Activated T-cell treated with anti-CD3 and anti-CD28 coated beads, Interleukin-2, amount 50 U/mL, for 1 hour (primary cell): ENCODE measurements around the gene CDH22.

Experiments used
- DNase-seq: peaks from one replicate; pipeline ENCODE4 v3.0.0-alpha.2; 2020

Gene CDH22

GRCh38 chr20:46160661-46161060 lies 147.6 kb downstream of the CDH22 start:
- no peak for DNase-seq

GRCh38 chr20:46159101-46159897 lies 149.0 kb downstream of the CDH22 start:
- DNase-seq, result no peak

- no peak for DNase-seq
Measured at GRCh38 chr20:46158476-46158987, 149.8 kb downstream of the CDH22 start.

GRCh38 chr20:46157625-46158024 lies 150.7 kb downstream of the CDH22 start:
- no peak for DNase-seq

GRCh38 chr20:46157076-46157592 lies 151.2 kb downstream of the CDH22 start:
- no peak for DNase-seq

- no peak for DNase-seq
Measured at GRCh38 chr20:46156065-46156464, 152.2 kb downstream of the CDH22 start.

- no peak for DNase-seq
Measured at GRCh38 chr20:46154796-46155195, 153.5 kb downstream of the CDH22 start.

GRCh38 chr20:46154305-46154704 lies 154.0 kb downstream of the CDH22 start:
- DNase-seq, result no peak

- no peak for DNase-seq
Measured at GRCh38 chr20:46152824-46153586, 155.3 kb downstream of the CDH22 start.

- DNase-seq, result no peak
Measured at GRCh38 chr20:46151936-46152335, 156.4 kb downstream of the CDH22 start.

- no peak for DNase-seq
Measured at GRCh38 chr20:46150943-46151342, 157.4 kb downstream of the CDH22 start.

GRCh38 chr20:46148313-46149208 lies 159.7 kb downstream of the CDH22 start:
- DNase-seq, result no peak

GRCh38 chr20:46145713-46146112 lies 162.6 kb downstream of the CDH22 start:
- DNase-seq, result no peak

- no peak for DNase-seq
Measured at GRCh38 chr20:46144432-46145025, 163.8 kb downstream of the CDH22 start.

- no peak for DNase-seq
Measured at GRCh38 chr20:46142124-46142523, 166.2 kb downstream of the CDH22 start.

- no peak for DNase-seq
Measured at GRCh38 chr20:46139908-46140482, 168.3 kb downstream of the CDH22 start.

GRCh38 chr20:46139266-46139889 lies 168.9 kb downstream of the CDH22 start:
- DNase-seq, result no peak

- DNase-seq, result no peak
Measured at GRCh38 chr20:46137816-46138215, 170.5 kb downstream of the CDH22 start.

GRCh38 chr20:46135856-46136633 lies 172.3 kb downstream of the CDH22 start:
- no peak for DNase-seq

- no peak for DNase-seq
Measured at GRCh38 chr20:46134716-46135115, 173.6 kb downstream of the CDH22 start.
